Activated CD8-positive, alpha-beta memory T cell treated with anti-CD3 and anti-CD28 coated beads for 4 hours (primary cell): ENCODE data around the gene DPF3.
"Not testable (repeated sequence)": the region's sequence is repeated elsewhere in the genome, so short reads cannot be mapped to it uniquely, and the experiment has no call there.

Experiments used
- DNase-seq, 2 donors: peaks; one replicate each; pipeline ENCODE4 v3.0.0-alpha.2; 2020; ENCODE audit warnings: low read depth in 2 of 2

Gene DPF3

DNA sequence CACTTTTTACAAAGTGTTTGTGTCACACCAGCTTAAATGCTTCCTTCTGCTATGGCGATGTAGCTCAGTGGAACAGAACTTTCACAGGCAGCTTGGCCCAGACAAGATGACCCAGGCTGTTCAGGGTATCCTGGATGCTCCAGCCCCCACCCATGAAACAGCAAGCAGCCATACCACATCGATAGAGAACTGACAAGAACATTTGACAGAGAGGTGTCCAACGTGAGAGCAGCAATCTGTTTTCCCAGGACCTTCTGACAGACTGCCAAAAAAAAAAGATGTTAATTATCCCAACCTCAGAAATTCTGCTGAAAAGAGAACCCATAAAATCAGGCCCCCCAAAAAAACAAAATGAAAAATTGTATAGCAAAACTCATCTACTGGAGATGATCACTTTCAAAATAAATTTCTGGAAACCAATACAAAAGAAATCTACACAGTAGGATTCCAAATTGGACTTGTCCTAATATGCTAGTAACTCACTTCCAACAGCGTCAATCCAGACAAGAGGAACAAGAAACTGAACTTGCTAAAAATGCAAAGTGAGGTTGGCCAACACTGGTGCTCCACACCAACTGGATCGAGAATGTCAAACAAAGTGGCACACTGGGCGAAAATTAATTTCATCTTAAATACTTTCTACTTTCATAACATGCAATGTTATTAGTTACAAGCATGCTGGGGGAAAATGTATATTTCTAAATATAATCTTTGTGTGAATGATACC is 118.8 kb downstream of the DPF3 start:
- no peak for DNase-seq

DNA sequence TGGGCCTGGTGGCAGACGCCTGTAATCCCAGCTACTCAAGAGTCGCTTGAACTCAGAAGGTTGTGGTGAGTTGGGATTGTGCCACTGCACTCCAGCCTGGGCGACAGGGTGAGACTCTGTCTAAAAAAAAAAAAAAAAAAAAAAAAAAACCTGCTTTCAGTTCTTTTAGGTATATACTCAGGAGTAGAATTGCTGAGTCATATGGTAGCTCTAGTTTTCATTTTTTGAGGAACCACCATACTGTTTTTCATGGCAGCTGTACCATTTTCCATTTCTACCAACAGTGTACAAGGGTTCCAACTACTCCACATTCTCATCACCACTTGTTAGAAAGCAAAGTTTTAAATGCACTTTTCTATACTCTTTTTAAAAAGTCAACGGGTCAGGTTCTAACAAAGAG is 119.8 kb downstream of the DPF3 start:
- no peak for DNase-seq

DNA sequence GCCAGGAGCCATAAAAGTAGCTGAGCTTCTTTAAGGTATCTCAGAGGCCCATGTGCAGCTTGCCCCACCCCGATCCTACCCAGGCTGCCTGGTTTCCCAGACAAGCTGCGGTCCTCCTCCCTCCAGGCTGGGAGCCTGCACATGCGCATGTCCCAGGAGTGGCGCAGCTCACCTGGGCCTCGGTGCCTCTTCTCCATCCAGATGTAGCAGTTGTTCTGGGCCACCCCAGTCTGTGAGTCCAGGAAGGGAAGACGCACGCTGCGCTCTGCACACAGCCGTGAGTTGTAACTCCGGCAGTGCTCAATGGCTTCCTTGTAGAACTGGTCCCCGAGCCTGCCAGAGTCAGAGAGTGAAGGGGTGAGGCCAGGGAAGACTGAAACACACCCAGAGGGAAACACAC is 122.3 kb downstream of the DPF3 start:
- no peak for DNase-seq

DNA sequence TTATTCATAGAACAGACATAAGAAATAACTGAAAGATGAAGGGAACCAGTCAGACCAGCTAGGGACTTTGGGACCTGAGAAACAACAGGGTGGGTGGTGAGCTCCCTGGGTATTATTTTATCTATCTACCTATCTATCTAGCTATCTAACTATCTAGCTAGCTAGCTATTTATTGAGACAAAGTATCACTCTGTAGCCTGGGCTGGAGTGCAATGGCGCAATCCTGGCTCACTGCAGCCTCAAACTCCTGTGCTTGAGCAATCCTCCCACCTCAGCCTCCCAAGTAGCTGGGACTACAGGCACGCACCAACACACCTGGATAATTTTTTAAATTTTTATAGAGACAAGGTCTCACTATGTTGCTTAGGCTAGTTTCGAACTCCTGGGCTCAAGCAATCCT is 127.6 kb downstream of the DPF3 start:
- no peak for DNase-seq

DNA sequence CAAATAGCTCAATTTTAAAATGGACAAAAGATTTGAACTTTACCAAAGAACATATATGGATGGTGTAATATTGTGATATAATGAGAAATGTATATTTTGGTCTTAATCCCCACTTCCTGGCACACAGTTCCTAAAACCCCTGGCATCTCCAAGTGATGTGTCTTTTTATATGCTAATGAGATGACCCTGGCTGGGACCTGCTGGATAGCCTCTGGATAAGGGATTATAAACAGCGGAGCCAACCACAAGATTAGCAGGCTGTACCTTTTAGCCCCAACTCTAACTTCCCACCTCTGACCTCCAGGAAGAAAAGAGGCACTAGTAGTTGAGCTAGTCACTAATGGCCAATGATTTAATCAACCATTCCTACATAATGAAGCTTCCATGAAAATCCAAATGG is 130.0 kb downstream of the DPF3 start:
- DNase-seq = no peak

DNA sequence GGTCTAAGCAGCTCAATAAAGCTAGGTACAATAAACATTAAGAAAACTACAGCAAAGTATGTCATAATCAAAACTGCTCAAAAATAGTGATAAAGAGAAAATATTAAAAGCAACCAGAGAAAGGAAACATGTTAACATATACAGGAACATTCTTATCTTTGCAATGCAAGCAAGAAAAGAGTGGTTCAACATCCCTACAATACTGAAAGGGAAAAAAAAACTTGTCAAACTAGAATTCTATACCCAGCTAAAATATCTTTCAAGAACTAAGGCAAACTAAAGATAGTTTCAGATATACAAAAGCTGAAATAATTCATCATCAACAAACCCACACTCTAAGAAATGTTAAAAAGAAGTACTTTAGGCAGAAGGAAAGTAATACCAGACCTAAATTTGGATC is 134.2 kb downstream of the DPF3 start:
- DNase-seq = no peak

DNA sequence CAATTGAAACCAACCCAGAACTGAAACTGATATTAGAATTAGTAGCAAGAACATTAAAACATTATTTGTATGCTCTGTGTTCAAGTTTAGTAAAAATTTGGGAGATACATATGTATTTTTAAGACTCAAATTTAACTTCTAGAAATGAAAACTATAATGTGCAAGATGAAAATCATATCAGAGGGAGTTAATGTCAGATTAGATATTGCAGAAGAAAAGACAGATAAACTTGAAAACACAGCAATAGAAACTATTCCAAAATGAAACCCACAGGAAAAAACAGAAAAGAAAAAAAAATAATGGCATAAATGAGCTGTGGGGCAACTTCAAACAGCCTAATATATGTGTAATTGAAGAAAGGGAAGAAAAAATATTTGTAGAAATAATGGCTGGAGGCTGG is 134.9 kb downstream of the DPF3 start:
- no peak for DNase-seq

DNA sequence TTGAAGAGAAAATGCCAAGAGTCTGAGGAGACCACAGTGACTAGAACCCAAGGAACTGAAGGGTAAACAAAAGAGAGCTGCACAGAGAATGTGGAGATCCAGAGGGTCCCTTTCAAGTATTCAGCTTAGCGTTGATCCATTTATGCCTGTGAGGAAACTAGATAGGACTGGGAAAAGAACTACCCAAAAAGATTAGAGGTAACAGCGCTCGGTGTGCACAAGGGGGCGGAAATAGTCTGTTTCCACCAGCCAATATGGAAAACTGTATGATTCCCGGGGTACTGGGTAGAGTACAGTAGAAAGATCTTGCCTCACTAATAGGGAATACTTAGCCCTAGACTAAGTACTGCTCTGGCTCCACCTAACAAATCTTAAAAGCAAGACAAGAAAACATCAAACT is 135.5 kb downstream of the DPF3 start:
- no peak for DNase-seq

DNA sequence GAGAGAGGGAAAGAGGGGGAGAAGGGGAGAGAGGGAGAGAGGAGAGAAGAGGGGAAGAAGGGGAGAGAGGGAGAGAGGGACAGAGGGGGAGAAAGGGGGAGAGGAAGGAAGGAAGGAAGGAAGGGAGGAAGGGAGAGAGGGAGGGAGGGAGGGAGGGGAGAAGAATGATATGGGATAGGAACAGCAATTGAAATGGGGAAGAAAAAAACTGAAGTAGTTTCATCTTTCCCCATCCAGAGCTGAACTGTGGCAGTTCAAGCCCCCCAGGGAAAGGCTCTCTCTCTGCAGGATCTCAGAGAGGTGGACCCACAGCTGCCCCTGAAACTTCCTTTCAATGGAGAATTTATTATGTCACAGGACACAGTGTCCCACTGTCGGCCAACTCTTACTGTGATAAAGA is 136.9 kb downstream of the DPF3 start:
- DNase-seq = no peak

DNA sequence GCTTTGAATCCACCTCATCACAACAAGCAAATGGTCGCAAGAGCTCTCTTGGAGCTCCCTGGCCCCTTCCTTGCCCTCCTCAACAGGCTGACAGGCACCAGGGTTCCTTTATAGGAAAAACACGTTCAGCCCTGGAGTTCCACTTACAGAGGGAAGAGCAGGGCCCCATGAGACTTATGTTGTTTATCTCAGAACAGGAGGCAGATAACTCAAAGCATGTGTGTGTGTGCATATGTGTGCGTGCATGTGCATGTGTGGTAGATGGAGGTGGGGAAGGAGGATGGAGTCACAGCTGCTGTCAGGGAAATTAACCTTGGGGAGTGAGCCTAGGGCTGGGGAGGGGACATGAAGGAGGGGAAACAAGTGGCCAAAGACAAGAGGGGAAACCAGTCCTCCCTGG is 138.1 kb downstream of the DPF3 start:
- DNase-seq = no peak

DNA sequence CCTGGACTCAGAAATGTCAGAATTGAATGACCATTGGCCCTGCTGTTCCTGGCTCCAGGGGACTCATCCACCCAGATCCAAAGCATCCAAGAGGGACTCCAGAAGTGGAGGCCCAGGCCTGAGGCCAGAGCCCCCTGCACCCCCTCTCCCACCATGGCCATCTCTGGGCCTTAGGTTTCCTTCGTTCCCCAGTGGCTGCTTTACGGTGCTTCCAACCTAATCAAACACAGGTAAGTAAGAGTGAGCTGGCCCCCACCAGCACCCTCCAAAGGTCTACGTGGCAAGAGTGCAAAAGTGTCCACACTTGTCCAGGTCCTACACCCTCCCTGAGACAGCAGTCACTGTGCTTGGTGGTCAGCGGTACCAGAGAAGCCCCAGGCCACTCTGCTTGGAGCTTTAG is 139.0 kb downstream of the DPF3 start:
- no peak for DNase-seq

DNA sequence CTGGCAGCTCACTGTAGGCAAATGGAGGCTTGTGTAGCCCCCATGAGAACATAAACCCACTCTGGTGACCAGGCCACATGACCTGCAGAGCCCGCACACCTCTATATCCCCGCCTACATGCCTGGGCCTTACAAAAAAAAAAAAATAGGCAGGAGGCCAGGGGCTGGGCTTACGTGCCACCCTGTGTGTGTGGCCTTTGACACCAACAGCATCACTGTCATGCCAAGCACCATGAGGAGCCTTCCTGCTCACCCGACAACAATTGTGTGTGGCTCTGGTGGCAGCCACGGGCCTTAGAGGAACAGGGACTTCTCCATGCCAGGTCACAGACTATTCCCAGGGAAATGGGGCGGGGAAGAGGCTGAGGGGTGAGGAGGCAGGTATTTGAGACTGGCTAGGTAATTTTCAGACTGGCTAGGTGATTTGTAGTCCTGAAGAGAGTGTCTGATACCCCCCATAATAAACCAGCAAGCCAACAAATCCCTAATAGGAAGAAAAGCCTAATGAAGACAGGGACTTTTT is 140.0 kb downstream of the DPF3 start:
- DNase-seq = no peak

DNA sequence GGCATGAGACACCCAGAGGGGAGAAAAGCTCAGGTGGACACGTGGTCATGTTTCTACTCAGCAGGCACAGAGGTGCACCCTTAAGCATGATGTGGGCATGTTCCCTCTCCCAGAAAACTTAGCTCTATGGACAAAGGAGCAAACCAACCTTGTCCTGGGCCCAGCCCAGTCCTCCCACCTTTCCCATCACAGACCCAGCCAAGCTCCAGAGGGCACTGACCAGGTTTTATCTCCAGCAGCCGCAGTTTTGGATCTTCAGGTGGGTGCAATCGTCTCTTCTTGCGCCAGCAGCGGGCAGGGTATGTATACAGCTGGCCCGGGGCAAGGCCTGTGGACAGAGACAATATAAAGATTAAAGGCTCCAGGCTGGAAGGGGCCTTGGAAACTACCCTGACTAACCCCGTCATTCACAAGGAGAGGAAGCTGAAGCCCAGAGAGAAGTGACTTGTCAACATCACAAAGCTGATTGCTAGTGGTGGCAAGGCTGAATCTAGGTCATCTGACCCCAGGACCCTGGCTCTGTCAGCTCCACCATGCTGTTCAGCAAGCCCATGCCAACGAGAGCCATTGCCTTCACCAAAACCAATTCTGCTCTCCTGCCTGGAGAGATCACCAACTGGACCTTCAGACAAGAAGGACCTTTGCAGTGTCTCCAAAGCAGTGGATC is 140.7 kb downstream of the DPF3 start:
- DNase-seq = no peak

DNA sequence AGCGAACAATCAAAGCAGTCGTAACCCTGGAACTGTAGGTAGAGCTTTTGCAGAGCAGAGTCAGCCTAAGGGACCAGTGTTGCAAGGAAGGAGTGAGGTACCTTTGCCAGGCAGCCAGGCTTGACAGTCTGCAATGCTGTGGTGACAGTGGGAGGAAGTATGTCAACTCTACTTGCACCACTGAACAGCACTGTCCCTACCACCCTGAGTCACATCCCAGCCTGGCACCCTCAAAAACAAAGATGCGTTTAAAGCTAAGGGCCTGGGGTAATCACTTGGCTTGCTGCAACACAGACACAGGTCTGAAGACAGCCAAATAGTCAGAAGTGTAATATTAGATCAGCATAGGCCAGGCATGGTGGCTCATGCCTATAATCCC is 141.9 kb downstream of the DPF3 start:
- DNase-seq = no peak

DNA sequence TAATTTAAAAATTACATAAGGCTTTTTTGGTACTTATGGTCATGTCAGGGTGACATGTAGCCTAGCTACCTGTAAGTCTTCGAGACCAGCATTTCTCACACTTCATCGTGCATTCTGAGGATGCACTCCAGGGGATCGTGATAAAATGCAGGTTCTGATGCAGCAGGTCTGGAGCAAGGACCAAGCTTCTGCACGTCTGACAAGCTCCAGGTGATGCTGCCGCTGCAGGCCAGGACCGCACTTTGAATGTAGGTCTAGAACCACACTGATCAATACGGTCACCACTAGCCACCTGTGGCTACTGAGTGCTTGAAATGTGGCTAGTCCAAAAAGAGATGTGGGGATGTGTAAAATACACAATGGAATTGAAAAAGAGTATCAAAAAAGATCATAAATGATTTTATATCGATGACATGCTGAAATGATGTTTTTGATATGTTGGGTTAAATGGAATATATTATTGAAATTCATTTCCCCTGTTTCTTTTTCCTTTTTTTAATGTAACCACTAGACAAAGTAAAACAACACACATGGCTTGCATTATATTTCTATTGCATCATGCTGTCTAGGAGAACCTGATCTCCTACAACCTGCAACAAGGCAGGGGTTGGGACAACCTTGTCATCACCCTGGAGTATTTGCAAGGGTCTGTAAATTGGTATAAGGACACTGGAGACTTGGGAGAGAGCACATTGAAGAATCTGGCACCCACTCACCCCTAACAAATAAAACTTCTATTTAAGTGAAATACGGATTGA is 142.4 kb downstream of the DPF3 start:
- no peak for DNase-seq

DNA sequence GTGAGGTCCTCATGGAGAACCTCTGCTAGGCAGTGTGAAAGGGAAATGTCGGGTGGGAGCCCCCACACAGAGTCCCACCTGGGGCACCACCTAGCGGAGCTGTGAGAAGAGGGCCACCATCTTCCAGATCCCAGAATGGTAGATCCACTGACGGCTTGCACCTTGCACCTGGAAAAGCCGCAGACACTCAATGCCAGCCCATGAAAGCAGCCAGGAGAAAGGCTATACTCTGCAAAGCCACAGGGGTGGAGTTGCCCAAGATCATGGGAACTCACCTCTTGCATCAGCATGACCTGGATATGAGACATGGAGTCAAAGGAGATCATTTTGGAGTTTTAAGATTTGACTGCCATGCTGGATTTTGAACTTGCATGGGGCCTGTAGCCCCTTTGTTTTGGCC is 145.0 kb downstream of the DPF3 start:
- not testable (repeated sequence) for DNase-seq

DNA sequence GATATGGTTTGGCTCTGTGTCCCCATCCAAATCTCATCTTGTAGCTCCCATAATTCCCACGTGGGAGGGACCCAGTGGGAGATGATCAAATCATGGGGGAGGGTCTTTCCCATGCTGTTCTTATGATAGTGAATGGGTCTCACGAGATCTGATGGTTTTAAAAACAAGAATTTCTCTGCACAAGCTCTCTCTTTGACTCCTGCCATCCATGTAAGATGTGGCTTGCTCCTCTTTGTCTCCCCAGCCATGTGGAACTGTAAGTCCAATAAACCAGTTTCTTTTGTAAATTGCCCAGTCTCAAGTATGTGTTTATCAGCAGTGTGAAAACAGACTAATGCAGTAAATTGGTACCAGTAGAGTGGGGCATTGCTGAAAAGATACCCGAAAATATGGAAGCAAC is 146.2 kb downstream of the DPF3 start:
- no peak for DNase-seq

DNA sequence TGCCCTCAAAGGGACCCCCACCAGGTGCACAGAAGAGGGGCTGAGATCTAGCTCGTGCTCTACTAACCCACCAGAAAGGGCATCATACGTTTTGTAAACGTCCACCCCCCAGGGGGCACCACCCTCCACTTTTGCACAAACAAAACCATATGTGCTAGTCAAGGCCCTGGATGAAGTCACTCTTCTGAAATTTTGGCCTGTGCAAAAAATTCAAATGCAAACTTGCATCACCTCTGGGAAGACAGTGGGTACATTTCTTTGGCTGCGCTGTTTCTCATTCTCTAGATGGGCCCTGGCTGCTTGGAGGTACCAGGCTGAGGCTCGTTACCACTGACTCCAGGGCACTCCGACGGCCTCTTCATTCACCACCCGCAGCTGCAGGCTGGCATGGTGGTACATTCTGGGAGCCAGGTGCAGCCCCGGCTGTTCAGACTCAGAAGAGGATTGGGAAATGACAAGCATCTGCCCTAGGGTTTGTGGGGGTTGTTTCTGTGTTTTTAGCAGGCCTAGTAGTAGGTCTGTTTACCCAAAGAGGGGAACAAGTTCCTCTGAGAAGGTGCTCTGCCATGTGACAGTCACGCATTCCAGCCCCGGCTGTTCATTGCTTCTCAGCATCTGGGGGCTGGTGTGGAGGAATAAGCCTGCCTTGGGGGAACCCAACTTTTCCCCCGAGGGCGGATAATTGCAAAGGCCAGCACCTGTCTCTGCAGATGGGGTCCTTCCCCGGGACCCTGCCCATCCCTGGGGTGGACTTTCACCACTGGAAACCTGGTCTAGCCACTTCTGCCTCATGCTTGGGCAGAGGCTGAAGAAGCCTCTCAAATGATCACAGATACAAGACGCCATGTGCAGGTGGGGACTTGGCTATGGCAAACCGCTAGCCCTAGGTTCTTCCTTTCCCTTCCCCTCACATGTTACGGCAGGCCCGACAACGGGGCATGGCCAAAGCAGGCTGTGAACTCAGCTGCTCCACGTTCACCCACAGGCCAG is 147.6 kb downstream of the DPF3 start:
- DNase-seq = no peak

DNA sequence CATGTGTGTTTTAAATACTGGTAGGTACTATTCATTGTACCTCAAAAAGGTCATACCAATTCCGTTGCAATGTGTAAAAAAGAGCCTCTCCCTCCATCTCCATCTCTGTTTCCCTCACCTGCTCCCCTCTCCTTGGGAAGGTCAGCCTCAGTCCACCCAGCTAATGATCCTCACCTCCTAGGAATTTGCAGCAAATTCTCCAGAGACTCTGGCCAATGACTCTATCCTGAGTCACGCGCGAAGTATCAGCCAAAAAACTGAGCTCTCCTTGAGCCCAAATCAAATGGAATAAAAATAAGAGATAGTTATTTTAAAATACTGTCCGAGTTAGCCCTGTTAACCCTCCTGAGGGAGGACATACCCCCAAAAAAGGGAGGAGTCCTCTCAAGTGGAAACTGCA is 148.4 kb downstream of the DPF3 start:
- DNase-seq = no peak

DNA sequence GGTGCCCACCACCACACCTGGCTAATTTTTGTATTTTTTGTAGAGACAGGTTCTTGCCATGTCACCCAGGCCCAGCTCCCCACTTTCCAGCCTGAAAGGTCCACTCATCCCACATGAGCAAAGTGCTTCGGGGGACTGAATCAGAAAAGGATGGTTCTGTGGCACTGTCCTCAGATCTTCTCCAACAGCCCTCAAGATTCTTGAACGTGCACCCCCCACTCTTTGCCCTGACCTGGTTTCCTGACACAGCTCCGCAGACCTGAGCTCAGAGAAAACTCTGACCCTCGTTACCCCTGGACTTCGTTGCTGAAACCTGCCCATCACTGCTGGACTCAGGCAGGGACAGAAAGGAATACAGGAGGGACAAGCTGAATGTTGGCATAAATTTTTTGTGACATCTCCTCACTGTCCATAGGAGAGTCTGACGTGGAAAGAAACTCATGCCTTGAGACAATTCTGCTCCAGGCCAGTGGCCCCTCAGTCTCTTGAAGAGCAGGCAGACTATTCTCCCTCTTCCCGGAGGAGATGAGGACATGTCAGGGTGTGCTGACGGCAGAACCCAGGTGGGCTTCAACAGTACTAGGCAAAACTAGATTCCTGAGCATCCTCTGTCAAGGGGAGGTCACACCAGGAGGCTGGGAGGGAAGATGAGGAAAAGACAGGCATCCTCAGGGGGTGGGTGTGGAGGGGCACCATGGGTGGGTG is 149.3 kb downstream of the DPF3 start:
- DNase-seq = no peak

DNA sequence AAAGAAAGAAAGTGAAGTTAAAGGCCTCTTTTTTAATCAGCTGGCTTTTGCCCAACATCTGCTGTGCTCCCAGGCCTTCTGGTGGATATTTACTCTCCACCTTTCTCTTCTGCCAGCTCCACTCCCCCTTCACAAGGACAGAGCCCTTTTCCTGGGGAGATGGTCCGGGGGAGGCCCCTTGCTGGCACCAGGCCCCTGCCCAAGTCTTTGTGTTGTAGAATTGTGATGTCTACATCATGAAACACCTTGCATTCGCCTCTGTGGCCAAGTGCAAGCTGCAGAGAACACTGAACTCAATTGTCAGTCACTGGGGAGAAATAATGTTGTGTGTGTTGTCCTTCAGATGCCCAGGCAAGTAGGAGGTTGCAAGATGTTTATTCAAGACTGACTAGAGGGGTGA is 150.3 kb downstream of the DPF3 start:
- DNase-seq = no peak
